ENCODE measurements around the gene TAGAP. TPM values are rescaled to one million over a fixed set of nuclear protein-coding genes. Genes with fewer than 3 reads are reported as not detected.

Gene TAGAP
- total RNA-seq, 1 experiment from 2014 or later, result not detected

DNA sequence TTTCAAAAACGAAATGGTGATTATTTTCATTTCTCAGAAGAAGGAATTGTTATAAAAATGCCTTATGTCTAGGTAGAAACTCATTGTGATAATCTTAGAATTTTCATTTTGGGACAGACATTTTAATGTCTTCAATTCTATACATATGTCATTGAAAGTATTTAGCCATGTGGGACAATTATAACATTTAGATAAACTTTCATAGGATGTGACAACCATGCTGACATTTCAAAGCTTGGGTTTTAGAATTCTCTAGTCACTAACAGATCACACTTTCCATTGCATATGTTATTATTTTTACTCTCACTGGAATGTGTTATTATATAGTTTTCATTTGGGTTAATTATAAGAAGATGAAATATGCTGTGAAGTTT, 4.9 kb downstream of the TAGAP start:
- Histone ChIP-seq H4K91ac (ENCODE audit: insufficient read length, low read depth, low read length) (no peak overlapping the region), H3K9me3 (ENCODE audit: control insufficient read depth, low read depth, low read length) (no peaks in the 10 kb centered on the region), H3T11ph (ENCODE audit: low read length) (no peak overlapping the region), H4K5ac (ENCODE audit: insufficient read length, low read depth, low read length) (no peak overlapping the region), H3K79me1 (ENCODE audit: insufficient read depth, low read depth, low read length, poor library complexity, severe bottlenecking) (no peaks in the 10 kb centered on the region), H3K4me2 (ENCODE audit: insufficient read depth, insufficient read length, low read length) (no peak overlapping the region), H2BK120ac (ENCODE audit: low read depth, low read length, poor library complexity, severe bottlenecking) (no peak overlapping the region), H3K23me2 (ENCODE audit: insufficient read length, low read depth, low read length, poor library complexity, severe bottlenecking) (no peaks in the 10 kb centered on the region), H3K79me2 (ENCODE audit: insufficient read depth, low read length) (no peaks in the 10 kb centered on the region), H4K8ac (replicated peaks; ENCODE audit: insufficient read length, low read depth, low read length) (no peak overlapping the region), H3K9ac (ENCODE audit: extremely low read depth, insufficient read length, low read length) (no peak overlapping the region), H3K18ac (ENCODE audit: insufficient read length, low read depth, low read length) (no peak overlapping the region), H2BK20ac (ENCODE audit: low read depth, low read length, poor library complexity, severe bottlenecking) (no peak overlapping the region), H2AK5ac (ENCODE audit: insufficient read length, low read length) (no peak overlapping the region), H2BK15ac (ENCODE audit: low read depth, low read length) (no peak overlapping the region), H4K20me1 (ENCODE audit: control insufficient read depth, insufficient read depth, insufficient read length) (no peaks in the 10 kb centered on the region), H3K14ac (ENCODE audit: insufficient read depth, low read length) (no peak overlapping the region), H3K4me1 (ENCODE audit: insufficient read depth, low read length) (no peaks in the 10 kb centered on the region), H3K23ac (ENCODE audit: insufficient read length, low read depth, low read length) (no peak overlapping the region), H2AFZ (ENCODE audit: low read length) (no peak overlapping the region), H3K4ac (ENCODE audit: low read depth, low read length) (no peak overlapping the region), H3K27ac (ENCODE audit: insufficient read length, low read depth, low read length) (no peak overlapping the region), H2BK5ac (ENCODE audit: insufficient read length, low read length) (no peak overlapping the region), H3K56ac (ENCODE audit: insufficient read length, low read depth, low read length) (no peak overlapping the region), H3K27me3 (ENCODE audit: insufficient read depth, low read length) (no peaks in the 10 kb centered on the region), H2BK12ac (ENCODE audit: insufficient read length, low read depth, low read length) (no peak overlapping the region)
- Mint-ChIP-seq H3K4me3 (no peak overlapping the region), H3K9me3 (no peaks in the 10 kb centered on the region), H3K36me3 (ENCODE audit: insufficient read depth in 1 of 3, low read depth in 3 of 3) (no peaks in the 10 kb centered on the region), H3K4me1 (peaks cover 7 to 12% of the 10 kb centered on the region in 2 experiments), H3K27me3 (ENCODE audit: low read depth) (no peaks in the 10 kb centered on the region), H3K27ac (no peak overlapping the region)
- no CpG with 5 or more reads among the region's 1 CpG for WGBS (ENCODE audit: extremely low coverage, insufficient read length, low lambda C conversion rate)
- TF ChIP-seq, protein P1, sequence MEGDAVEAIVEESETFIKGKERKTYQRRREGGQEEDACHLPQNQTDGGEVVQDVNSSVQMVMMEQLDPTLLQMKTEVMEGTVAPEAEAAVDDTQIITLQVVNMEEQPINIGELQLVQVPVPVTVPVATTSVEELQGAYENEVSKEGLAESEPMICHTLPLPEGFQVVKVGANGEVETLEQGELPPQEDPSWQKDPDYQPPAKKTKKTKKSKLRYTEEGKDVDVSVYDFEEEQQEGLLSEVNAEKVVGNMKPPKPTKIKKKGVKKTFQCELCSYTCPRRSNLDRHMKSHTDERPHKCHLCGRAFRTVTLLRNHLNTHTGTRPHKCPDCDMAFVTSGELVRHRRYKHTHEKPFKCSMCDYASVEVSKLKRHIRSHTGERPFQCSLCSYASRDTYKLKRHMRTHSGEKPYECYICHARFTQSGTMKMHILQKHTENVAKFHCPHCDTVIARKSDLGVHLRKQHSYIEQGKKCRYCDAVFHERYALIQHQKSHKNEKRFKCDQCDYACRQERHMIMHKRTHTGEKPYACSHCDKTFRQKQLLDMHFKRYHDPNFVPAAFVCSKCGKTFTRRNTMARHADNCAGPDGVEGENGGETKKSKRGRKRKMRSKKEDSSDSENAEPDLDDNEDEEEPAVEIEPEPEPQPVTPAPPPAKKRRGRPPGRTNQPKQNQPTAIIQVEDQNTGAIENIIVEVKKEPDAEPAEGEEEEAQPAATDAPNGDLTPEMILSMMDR (conservative IDR thresholded peaks at IDR 0.05), result no peak
- DNase-seq, result no peak

Data from H9 (cell line).